ENCODE data around the gene RPL36A. TPM values are rescaled to one million over a fixed set of nuclear protein-coding genes. Genes with fewer than 3 reads are reported as not detected.

The RPL36A gene
- total RNA-seq, 2 donors from 2014 or later = 316 to 385 TPM

DNA sequence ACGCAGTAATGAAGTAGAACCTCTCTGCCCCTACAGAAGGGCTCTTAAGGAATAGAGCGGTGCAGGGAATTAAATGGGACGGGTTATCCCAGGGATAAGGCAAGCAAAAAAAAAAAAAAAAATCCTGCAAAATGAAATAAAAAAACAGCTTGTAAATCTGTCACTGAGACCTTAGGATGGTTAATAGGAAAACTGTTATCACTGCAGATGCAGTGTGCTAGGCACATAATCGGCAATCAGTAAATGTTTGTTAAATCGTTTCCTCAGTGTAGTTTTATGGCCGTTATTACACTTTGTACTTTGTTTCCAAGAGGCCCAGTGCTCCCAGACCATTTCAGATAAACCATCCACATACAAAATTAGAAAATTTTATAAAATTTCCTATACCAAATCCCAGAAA, 18.2 kb downstream of the RPL36A start:
- Histone ChIP-seq H3K9ac (ENCODE audit: extremely low read depth, low read length, poor library complexity, severe bottlenecking) (peak overlapping the region; percentile 99), H3K4me1 (ENCODE audit: control insufficient read depth, insufficient read depth, low read length) (no peaks in the 10 kb centered on the region), H3K4me3 (ENCODE audit: low read length) (peak overlapping the region; percentile 92), H3K36me3 (ENCODE audit: control insufficient read depth, insufficient read depth, low read length) (peaks cover 15% of the 10 kb centered on the region), H3K9me3 (ENCODE audit: control insufficient read depth, low read length) (no peaks in the 10 kb centered on the region), H3K27ac (ENCODE audit: low read depth, low read length) (no peak overlapping the region), H3K27me3 (ENCODE audit: control insufficient read depth, insufficient read depth, low read length, poor library complexity, severe bottlenecking) (no peaks in the 10 kb centered on the region)
- H3K9me3 Mint-ChIP-seq = peaks cover 37% of the 10 kb centered on the region
- no peak for DNase-seq
- TF ChIP-seq, protein P1, sequence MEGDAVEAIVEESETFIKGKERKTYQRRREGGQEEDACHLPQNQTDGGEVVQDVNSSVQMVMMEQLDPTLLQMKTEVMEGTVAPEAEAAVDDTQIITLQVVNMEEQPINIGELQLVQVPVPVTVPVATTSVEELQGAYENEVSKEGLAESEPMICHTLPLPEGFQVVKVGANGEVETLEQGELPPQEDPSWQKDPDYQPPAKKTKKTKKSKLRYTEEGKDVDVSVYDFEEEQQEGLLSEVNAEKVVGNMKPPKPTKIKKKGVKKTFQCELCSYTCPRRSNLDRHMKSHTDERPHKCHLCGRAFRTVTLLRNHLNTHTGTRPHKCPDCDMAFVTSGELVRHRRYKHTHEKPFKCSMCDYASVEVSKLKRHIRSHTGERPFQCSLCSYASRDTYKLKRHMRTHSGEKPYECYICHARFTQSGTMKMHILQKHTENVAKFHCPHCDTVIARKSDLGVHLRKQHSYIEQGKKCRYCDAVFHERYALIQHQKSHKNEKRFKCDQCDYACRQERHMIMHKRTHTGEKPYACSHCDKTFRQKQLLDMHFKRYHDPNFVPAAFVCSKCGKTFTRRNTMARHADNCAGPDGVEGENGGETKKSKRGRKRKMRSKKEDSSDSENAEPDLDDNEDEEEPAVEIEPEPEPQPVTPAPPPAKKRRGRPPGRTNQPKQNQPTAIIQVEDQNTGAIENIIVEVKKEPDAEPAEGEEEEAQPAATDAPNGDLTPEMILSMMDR (conservative IDR thresholded peaks at IDR 0.05) = no peak
- H3K27me3 Mint-ChIP-seq (ENCODE audit: insufficient read depth) = no peaks in the 10 kb centered on the region
- H3K36me3 Mint-ChIP-seq (ENCODE audit: low read depth) = peaks cover 21% of the 10 kb centered on the region
- 32% methylated on average over 6 of the region's 6 CpGs; no CpG with 5 or more reads in 1 of the 2 experiments for WGBS, 2 experiments (ENCODE audit: insufficient coverage in 1 of 2, insufficient read length in 1 of 2)
- peak overlapping the region; percentile 76 for H3K4me3 Mint-ChIP-seq
- peaks cover 5% of the 10 kb centered on the region for H3K4me1 Mint-ChIP-seq
- peak overlapping the region; percentile 99 for H3K27ac Mint-ChIP-seq

DNA sequence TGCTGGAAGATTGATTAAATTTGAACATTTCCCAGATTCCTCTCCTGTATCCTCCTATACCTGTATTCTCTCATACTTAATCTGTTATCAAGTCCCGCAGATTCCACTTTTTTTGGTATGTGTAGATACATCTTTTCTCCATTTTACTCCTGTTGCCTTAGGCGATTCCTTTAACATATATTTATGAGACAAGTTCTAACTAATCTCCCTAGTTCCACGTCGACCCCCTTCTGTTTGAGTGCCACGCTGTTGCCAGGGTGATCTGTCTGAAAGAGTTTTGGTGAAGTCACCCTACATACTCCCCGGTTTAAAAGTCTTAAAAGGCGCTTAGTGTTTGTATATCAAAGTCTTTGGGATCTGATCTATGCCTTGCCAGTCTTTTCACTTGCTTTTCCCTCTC, 19.6 kb downstream of the RPL36A start:
- TF ChIP-seq, protein P1 (conservative IDR thresholded peaks at IDR 0.05) = no peak
- peak overlapping the region; percentile 33 for H3K4me3 Mint-ChIP-seq
- Histone ChIP-seq H3K36me3 (ENCODE audit: control insufficient read depth, insufficient read depth, low read length) (peaks cover 14% of the 10 kb centered on the region), H3K9me3 (ENCODE audit: control insufficient read depth, low read length) (no peaks in the 10 kb centered on the region), H3K4me1 (ENCODE audit: control insufficient read depth, insufficient read depth, low read length) (no peaks in the 10 kb centered on the region), H3K9ac (ENCODE audit: extremely low read depth, low read length, poor library complexity, severe bottlenecking) (peak overlapping the region; percentile 4), H3K27me3 (ENCODE audit: control insufficient read depth, insufficient read depth, low read length, poor library complexity, severe bottlenecking) (no peaks in the 10 kb centered on the region), H3K27ac (ENCODE audit: low read depth, low read length) (no peak overlapping the region), H3K4me3 (ENCODE audit: low read length) (peak overlapping the region; percentile 92)
- peak overlapping the region; percentile 53 for H3K27ac Mint-ChIP-seq
- 96% methylated on average over 5 of the region's 7 CpGs; no CpG with 5 or more reads in 1 of the 2 experiments for WGBS, 2 experiments (ENCODE audit: insufficient coverage in 1 of 2, insufficient read length in 1 of 2)
- peaks cover 19% of the 10 kb centered on the region for H3K36me3 Mint-ChIP-seq (ENCODE audit: low read depth)
- no peak for DNase-seq
- peaks cover 38% of the 10 kb centered on the region for H3K9me3 Mint-ChIP-seq
- peaks cover 13% of the 10 kb centered on the region for H3K4me1 Mint-ChIP-seq
- no peaks in the 10 kb centered on the region for H3K27me3 Mint-ChIP-seq (ENCODE audit: insufficient read depth)

DNA sequence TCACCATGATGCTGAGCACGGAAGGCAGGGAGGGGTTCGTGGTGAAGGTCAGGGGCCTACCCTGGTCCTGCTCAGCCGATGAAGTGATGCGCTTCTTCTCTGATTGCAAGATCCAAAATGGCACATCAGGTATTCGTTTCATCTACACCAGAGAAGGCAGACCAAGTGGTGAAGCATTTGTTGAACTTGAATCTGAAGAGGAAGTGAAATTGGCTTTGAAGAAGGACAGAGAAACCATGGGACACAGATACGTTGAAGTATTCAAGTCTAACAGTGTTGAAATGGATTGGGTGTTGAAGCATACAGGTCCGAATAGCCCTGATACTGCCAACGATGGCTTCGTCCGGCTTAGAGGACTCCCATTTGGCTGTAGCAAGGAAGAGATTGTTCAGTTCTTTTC, 21.2 kb downstream of the RPL36A start:
- no peak overlapping the region for H3K27ac Mint-ChIP-seq
- H3K27me3 ChIP-seq (ENCODE audit: control insufficient read depth, insufficient read depth, low read length, poor library complexity, severe bottlenecking) = no peaks in the 10 kb centered on the region
- H3K36me3 Mint-ChIP-seq (ENCODE audit: low read depth) = peaks cover 19% of the 10 kb centered on the region
- peaks cover 38% of the 10 kb centered on the region for H3K9me3 Mint-ChIP-seq
- TF ChIP-seq, protein P1 (conservative IDR thresholded peaks at IDR 0.05) = no peak
- H3K4me1 ChIP-seq (ENCODE audit: control insufficient read depth, insufficient read depth, low read length) = no peaks in the 10 kb centered on the region
- H3K4me1 Mint-ChIP-seq = peaks cover 16% of the 10 kb centered on the region
- no peak for DNase-seq
- no peak overlapping the region for H3K4me3 ChIP-seq (ENCODE audit: low read length)
- no peak overlapping the region for H3K27ac ChIP-seq (ENCODE audit: low read depth, low read length)
- peaks cover 14% of the 10 kb centered on the region for H3K36me3 ChIP-seq (ENCODE audit: control insufficient read depth, insufficient read depth, low read length)
- no peak overlapping the region for H3K4me3 Mint-ChIP-seq
- H3K9ac ChIP-seq (ENCODE audit: extremely low read depth, low read length, poor library complexity, severe bottlenecking) = no peak overlapping the region
- 94% methylated on average over 10 of the region's 10 CpGs; no CpG with 5 or more reads in 1 of the 2 experiments for WGBS, 2 experiments (ENCODE audit: insufficient coverage in 1 of 2, insufficient read length in 1 of 2)
- H3K27me3 Mint-ChIP-seq (ENCODE audit: insufficient read depth) = no peaks in the 10 kb centered on the region
- no peaks in the 10 kb centered on the region for H3K9me3 ChIP-seq (ENCODE audit: control insufficient read depth, low read length)
